ENCODE data around the gene PARP4.
"Not testable (repeated sequence)": the region's sequence is repeated elsewhere in the genome, so short reads cannot be mapped to it uniquely, and the experiment has no call there.

The PARP4 gene

DNA sequence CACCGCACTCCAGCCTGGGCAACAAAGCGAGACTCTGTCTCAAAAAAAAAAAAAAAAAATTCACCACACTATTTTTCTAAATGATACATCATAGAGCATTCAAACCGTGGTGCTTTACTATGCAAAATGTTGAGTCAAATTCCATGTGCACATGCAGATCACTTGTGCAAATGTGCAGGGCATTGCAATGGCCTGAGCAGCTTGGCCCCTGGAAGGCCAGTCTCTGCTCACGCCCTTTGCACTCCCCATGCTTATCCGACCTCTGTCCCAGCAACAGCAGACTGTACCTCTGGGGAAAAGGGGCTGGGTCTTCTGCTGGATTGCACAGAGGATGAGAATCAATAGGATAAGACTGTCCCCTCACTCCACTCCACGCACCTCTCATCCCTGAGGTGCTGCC lies 58.5 kb downstream of the PARP4 start:
- in situ Hi-C loops (cut with HindIII; ENCODE audit: low sequenced_read_pairs): no loop called here

DNA sequence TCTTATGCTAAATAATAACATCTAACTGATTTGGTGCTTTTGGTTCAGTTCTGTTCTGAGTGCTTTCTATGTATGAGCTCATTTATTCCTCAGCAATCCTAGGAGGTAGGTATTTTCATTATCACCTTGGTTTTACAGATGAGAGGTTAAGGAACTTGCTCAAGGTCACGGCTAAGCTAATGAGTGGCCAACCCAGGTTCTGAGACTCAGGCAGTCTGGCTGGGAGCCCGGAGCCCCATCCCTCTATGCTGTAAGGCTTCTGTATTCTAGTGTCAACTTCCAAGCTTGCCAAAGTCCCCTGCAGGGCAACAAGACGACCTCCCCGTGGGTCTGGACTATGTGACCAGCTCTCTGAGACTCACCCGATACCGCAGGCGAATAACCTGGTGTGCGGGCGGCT lies 60.5 kb downstream of the PARP4 start:
- in situ Hi-C loops (cut with HindIII; ENCODE audit: low sequenced_read_pairs): no loop called here

DNA sequence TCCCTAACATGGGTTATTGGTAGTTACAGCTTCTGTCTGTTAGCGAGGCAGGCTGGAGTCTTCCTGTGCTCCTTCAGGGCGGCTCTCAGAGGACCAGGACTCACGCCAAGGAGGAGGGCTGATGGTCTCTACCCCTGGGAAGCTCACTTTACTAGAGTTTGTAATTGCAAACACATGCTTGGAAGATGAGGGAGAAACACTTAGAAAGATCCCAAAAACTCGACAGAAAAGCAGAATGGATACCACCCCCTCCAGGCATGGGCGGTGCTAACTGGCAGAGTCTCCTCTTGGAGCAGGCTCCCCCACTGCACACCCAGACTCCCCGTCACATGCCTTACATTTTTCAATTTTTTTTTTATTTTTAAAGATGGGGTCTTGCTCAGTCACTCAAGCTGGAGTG lies 62.0 kb downstream of the PARP4 start:
- in situ Hi-C loops (cut with HindIII; ENCODE audit: low sequenced_read_pairs): no loop called here

DNA sequence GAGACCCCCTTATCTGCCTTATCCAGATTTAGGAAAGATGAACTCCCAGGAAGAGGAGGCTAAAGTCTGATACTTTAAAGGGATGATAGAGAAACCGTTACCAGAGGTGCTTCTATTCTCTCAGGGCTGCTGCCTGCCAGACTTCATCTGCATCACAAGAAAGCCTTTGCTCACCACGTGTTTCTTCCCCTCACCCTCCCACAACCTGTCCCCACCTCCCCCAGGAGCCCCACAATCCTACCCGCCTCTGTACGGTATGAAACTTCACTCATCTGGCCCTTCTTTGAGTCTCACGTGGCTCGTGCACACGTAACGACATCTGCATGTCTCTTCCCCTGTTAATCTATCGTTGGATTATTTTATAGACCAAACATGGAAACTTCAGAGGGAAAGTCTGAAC lies 67.7 kb downstream of the PARP4 start:
- in situ Hi-C loops (cut with HindIII; ENCODE audit: low sequenced_read_pairs): not testable (repeated sequence)

DNA sequence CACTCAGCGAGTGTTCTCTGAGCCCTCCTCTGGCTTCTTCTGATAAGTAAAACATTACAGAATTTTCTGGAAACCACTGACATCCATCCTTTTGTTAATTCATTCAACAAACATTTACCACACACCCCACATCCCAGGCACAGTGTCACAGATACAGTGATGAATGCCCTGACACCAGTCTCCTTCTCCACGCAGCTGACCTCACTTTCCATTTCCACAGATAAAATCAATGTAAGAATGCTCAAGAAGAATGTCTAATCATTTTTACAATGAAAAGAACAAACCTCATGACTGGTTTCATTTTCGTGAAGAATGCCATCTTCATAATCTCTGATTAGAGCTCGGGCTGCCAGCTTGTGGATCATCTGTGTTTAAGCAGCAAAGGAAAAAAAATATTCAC lies 69.2 kb downstream of the PARP4 start:
- in situ Hi-C loops (cut with HindIII; ENCODE audit: low sequenced_read_pairs): no loop called here

DNA sequence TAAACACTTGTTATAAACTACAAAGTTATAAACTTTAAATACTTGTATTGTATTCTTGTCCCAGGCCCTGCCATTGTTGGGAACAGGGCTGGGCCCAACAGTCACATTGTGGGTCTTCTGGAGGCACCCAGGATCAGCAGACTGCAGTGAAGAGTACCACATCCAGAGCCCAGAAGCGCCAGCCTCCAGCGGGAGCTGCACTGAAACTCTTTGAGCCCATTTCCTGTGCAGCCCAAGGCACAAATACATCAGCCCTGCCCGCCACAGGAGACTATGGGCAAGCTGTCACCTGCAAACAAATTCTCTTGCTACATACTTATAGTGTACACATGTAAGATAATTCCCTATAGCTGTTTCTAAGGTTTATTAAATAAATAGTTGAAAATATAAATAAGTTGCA lies 86.5 kb downstream of the PARP4 start:
- in situ Hi-C loops (cut with HindIII; ENCODE audit: low sequenced_read_pairs): not testable (repeated sequence)

DNA sequence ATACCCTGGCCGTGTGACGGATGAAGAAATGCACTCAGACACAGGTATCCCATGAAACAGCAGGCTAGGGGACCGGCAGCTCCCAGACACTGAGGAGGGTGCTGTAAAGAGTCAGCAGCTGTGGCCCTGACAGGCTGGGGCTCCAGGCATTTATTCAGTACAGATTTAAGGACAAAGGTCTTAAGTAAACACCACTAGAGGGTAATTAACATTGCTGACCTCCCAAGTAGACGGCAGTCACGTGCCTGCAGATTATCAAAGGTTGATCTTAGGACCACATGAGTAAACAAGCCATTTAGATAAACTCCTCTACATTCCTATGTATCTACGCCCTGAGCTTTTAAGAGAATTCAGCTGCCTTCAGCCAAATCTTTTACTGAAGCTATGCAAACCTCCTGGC lies 92.9 kb downstream of the PARP4 start:
- in situ Hi-C loops (cut with HindIII; ENCODE audit: low sequenced_read_pairs): not testable (repeated sequence)

DNA sequence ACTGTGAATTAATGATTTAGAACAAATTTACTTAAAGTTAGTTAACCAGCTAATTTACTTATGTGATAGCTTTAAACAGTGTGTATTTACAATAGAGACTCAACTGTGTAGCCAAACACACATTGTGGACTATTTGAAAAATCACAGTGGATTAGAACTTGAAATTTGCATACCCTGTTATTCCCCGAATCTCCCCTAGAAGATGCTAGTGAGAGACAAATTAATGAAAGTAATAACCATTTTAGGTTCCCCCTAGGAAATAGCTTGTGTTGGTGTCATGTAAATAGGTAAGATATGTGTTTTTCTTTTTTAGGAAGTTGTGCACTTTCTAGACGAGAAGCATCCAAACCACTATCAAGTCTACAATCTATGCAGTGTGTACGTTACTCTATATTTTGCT lies 104.7 kb downstream of the PARP4 start:
- in situ Hi-C loops (cut with HindIII; ENCODE audit: low sequenced_read_pairs): no loop called here

DNA sequence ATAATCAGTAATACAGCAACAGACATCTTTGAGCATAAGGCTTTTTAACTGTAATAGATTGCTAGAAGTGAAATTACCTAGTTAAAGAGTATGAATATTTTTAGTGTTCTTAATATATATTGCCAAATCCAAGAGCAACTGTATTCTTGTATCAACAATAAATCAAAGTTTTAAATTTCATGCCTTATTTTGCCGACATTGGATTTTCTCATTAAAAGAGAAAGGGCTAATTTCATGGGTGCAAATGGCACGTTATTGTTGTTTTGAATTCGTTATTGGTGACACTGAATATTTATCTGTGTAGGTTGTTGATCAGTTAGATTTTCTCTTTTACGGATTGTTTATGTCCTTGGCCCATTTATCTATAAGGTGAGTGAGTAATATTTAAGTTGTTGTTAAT lies 106.1 kb downstream of the PARP4 start:
- in situ Hi-C loops (cut with HindIII; ENCODE audit: low sequenced_read_pairs): no loop called here

DNA sequence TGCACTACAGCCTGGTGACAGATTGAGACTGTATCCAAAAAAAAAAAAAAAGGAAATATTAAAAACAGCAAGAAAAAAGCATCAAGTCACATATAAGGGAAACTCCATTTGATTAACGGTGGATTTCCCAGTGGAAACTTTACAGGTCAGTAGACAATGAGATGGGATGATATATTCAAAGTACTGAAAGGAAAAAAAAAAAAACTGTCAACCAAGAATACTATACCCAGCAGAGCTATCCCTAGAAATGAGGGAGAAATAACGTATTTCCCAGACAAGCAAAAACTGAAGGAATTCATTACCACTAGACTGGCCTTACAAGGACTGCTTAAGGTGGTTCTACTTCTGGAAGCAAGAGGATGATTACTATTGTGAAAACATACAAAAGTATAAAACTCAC lies 115.8 kb downstream of the PARP4 start:
- in situ Hi-C loops (cut with HindIII; ENCODE audit: low sequenced_read_pairs): no loop called here

DNA sequence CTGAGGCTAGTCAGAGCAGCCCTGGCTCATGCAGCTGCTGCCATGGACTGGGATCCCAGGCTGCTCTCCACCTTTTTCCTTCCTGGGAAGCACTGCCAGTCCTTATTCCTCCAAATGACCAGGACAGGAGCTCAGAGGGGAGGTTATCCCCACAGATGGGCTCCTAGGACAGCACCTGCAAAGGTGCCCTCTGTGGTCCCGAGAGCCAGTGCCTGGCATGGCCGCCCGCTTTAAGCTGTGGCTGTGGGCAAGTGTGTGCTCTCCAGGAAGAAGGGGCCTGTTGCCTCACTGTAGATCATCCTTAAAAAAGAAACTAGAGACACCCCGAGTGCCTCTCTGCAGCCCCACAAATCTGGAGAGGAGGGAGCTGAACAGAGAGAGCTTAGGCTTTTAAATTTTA lies 119.6 kb downstream of the PARP4 start:
- in situ Hi-C loops (cut with HindIII; ENCODE audit: low sequenced_read_pairs): no loop called here

DNA sequence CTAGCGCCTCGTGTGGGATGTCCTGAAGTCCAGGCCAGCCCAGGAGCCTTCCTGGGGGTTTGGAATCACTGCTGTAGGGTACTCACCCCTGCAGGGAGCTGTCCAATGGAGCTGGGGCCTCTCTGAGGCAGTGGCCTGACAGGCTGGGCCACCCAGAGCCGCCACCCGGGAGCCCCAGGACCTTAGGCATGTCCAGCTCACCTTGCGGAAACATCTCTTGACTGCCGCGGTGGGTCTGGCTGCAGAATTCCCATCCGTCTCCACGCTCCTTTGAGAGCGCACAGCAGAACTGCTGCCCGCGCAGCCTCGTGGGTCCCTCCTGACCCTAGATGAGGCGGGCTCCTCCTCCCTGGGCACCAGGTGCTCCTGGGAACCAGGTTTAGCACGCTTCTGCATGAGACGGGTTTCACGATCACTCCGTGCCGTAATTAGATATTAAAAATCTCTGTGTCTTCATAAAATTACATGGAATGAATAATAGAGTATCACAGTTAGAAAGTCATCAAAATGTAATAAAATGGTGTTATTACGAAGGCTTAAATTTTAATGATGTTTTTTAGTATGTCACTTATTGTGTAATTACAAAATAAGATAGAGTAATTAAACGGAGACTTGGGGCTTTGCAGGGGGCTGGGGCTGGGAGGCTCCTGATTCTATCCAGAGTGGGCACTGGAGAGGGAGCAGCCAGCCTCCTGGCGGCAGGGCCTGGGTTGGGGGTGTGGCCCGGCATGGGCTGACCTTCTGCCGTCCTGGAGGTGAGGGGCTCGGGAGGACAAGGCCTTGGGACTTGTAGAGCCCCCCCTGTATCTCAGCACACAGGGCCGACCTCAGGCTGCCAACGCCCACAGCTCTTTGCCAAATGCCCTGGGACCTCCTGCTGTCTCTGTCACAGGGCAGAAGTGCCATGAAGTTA lies 120.6 kb downstream of the PARP4 start:
- in situ Hi-C loops (cut with HindIII; ENCODE audit: low sequenced_read_pairs): not testable (repeated sequence)

DNA sequence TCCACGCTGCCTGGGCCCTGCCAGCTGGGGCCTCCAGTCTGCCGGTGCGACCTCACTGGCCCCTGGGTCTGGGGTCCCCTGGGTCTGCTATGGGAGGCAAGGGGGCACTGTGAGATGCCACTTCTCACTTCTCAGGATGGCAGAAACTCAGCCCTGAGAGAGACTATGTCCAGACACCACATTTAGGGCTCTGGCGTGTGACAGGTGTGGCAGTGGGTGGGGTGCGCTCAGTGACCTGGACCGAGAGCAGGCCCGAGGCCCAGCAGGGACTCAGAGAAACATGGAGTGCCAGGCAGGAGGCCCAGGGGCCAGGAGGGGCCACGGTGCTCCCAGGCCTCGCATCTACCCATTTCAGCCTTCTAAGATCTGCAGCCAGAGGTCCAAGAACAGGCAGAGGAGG lies 121.8 kb downstream of the PARP4 start:
- in situ Hi-C loops (cut with HindIII; ENCODE audit: low sequenced_read_pairs): not testable (repeated sequence)

DNA sequence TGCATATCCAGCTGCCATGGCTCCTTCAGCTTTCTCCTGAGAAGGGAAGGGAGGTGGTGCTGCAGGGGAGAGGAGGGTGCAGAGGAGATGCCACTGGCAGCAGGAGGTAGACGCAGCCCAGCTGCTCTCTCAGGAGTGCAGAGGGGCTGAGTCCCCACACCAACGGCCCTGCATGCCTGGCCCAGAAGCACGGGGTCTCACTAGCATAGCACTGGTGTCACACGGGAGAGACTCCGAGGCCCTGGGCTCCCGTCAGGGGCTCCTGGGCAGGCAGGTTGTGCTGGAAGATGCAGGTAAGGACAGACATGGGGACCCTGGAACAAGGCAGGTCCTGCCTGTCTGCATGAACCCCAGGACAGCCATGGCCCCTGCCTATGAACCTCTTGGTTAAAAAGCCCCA lies 123.1 kb downstream of the PARP4 start:
- in situ Hi-C loops (cut with HindIII; ENCODE audit: low sequenced_read_pairs): no loop called here

DNA sequence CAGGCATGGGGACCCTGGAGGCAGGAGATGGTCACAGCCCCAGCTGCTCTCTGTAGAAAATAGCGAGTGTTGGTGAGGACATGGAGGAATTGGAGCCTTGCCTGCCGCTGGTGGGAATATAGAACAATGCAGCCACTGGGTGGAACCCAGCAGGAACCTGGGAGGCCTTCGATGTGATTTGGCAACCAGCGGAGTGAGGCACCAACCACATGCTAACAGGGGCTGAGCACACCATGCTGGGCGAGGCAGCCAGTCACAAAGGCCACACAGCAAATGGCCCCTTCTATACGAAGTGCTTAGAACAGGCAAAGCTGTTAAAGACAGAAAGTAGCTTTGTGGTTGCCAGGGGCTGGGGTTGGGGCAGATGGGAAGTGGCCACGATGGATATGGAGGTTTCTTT lies 123.8 kb downstream of the PARP4 start:
- in situ Hi-C loops (cut with HindIII; ENCODE audit: low sequenced_read_pairs): not testable (repeated sequence)

DNA sequence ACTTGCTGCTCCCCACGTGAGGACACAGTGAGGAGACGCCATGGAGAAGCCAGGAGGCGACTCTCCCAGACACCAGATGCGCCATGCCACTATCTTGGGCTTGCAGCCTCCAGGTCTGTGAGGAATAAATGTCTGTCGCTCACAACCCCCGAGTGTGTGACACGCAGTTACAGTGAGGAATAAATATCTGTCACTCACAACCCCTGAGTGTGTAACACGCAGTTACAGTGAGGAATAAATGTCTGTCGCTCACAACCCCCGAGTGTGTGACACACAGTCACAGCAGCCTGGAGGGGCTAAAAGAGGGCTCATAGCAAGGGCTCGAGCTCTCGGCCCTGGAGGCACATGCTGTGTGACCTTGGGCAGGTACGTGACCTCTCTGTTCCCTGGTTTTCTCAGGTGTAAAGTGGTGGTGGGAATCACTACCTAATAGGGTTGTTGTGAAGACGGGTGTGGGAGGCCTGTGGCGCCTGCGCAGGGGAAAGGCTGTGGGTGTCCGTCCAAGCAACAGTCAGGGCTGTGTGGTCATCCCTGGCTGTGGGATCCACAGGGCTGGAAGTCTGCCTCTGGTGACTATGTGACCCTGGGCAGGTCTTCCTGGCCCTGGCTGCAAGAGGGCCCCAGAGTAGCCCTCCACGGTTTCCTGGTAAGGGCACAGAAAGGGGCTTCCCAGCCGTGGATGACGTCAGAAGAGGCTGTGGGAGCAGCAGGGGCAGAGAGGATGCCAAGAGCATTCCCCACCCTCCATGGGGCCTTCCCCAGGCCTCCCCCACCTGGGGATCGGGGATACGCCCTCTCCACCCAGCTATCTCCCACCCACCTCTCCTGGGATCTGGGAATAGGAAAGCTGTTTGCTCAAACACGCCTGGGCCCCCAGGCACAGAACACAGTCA lies 125.5 kb downstream of the PARP4 start:
- in situ Hi-C loops (cut with HindIII; ENCODE audit: low sequenced_read_pairs): no loop called here

DNA sequence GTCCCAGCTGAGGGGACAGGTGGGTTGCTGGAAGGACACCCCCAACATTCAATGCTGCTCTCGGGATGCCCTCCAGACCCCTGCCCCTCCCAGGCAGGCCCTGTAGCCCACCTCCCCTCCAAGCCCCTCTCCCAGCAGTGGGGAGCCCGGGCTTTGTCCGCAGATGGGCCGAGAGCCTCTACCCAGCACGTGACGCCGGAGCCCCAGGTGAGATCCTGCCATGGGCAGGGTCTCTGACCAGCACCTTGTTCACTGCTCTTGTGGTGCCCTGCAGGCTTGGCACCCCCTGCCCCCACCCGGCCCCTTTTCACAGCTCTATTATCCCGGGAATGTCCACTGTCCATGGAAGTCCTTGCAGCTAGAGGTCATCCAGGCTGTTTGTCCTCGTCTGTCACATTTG lies 126.7 kb downstream of the PARP4 start:
- in situ Hi-C loops (cut with HindIII; ENCODE audit: low sequenced_read_pairs): no loop called here

DNA sequence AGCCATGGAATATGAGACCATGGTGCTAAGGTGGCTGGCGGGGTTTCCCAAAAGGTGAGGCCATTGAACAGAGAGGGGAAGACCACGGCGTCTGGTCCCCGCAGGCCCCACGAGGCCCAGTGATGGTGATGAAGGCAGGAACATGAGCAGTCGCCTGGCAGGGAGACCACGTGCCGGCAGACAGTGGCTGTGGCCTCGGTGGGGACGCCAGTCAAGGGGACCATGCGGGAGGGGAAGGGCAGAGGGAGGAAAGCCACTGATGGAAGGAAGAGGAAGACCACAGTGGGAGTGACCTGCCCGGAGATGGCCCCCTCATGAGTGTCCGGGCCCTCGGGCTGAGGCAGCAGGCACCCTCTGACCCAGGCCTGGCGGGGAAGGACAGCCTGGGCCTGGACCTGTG lies 127.6 kb downstream of the PARP4 start:
- in situ Hi-C loops (cut with HindIII; ENCODE audit: low sequenced_read_pairs): not testable (repeated sequence)

DNA sequence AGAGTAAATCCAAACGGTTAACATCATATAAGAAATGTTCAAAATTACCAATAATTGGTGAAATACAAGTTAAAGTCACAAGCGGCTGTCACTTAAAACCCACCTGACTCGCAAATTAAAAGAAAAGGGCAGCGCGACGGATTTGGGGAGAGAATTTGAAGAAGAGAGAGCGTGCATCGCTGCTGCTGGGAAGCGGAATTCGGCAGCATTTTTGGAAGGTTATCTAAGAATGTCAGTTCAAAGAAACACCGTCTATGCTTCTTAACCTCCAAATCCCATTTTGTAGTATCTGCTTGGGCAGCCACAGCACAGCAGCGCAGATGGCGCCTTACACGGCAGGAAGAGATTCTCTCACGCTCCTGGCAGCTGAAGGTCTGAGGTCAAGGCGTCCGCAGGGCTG lies 128.5 kb downstream of the PARP4 start:
- in situ Hi-C loops (cut with HindIII; ENCODE audit: low sequenced_read_pairs): not testable (repeated sequence)

DNA sequence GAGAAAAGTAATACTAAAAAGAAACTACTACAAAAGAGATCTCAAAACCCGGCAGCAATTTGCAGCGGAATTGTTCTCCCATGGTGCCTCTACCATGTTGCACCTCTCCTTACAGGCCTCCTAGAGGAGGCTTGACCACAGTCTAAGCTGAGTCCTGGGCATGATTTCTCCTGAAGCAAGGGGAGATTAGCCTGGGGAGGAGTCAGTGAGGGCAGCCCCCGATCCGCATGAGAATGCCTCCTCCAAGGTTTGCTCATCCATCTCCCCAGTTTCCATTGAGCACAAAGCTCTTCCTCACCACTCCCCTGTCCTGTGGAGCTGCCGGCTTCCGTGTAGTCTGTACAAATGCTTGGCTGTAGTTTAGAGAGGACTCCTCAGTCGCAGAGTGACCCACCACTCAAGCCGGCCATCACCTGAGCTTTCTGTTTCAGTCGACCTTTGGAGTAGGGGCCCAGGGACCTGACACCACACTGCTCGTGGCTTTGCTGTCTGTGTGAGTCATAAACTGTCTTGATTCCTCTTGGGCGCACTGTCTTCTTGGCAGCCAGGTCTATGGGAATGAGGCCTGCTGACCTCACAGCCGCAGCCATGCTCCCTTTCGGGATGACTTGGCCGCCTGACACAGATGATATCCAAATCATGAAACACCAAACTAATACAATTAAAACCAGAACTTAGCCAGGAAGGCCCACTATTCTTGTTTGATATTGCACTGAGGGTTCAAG lies 130.9 kb downstream of the PARP4 start:
- in situ Hi-C loops (cut with HindIII; ENCODE audit: low sequenced_read_pairs): no loop called here

DNA sequence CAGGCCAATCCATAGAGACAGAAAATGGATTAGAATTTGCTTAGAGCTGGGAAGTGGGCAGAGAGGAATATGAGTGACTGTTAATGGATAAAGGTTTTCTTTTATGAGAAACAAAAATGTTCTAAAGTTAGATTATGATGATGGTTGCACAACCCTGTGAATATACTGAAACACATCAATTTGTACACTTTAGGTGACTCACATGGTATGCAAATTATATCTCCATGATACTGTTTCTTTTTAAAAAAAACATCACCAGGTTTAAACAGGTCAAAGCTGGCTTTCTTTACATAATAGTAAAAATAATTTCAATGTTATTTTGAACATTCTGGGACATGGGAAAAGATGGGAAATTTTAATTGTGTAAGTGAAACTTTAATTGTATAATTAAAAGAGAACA lies 131.7 kb downstream of the PARP4 start:
- in situ Hi-C loops (cut with HindIII; ENCODE audit: low sequenced_read_pairs): not testable (repeated sequence)
